C4-2B (cell line): Measurements from ENCODE around the gene C3orf33.

Experiments
- ZFX ChIP-seq: fragments of 450-650 bp; IDR thresholded peaks from 2 replicates; pipeline ENCODE4 v1.6.1; 2017
- TF ChIP-seq, protein P1 (sequence below): fragments of 450-650 bp; conservative IDR thresholded peaks from 2 replicates; pipeline ENCODE4 v1.5.1; 2017; ENCODE audit warnings: mild to moderate bottlenecking

DNA sequence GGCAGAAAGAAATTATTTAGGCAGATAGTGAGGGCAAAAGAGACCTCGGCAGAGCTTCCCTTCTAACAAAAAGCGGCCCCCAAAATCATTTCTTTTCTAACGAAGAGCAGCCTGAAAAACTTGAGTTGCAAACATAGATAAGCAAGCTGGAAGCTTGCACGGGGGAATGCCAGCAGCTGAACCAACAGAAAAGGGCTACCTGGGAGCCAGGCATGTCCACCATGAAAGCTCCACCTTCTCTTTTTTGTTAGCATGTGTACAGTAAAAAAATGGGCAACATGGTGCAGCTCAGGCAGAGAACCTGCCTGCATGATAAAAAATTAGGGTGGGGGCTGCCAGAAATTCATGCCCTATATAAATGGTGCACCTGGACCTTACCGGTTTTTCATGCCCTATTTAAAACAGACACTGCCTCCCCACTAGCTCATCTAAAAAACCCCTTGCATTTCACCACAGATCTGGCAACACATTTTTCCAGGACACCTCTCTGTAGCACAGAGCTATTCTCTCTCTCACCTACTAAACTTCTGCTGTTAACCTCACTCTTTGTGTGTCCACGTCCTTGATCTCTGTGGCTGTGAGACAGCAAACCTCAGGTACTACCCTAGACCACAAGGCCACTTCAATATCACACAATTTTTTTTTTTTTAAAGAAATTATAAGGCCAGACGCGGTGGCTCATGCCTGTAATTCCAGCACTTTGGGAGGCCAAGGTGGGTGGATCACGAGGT lies 29.4 kb upstream of the C3orf33 start:
- TF ChIP-seq, protein P1, sequence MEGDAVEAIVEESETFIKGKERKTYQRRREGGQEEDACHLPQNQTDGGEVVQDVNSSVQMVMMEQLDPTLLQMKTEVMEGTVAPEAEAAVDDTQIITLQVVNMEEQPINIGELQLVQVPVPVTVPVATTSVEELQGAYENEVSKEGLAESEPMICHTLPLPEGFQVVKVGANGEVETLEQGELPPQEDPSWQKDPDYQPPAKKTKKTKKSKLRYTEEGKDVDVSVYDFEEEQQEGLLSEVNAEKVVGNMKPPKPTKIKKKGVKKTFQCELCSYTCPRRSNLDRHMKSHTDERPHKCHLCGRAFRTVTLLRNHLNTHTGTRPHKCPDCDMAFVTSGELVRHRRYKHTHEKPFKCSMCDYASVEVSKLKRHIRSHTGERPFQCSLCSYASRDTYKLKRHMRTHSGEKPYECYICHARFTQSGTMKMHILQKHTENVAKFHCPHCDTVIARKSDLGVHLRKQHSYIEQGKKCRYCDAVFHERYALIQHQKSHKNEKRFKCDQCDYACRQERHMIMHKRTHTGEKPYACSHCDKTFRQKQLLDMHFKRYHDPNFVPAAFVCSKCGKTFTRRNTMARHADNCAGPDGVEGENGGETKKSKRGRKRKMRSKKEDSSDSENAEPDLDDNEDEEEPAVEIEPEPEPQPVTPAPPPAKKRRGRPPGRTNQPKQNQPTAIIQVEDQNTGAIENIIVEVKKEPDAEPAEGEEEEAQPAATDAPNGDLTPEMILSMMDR, result no peak
- TF ChIP-seq ZFX, result no peak
